CD4-positive, alpha-beta T cell (primary cell): Measurements from ENCODE around the gene JAK1. TPM values are rescaled to one million over a fixed set of nuclear protein-coding genes. Genes with fewer than 3 reads are reported as not detected.

ENCODE experiments used
- ATAC-seq: fragments of 200-7000 bp; cut with Tn5 transposase; one replicate; pipeline ENCODE4 v1.10.0; 2022; ENCODE audit warnings: mild to moderate bottlenecking; ENCODE audit not compliant: poor library complexity
- CTCF ChIA-PET: fragments of 350-600 bp; sonication (Branson Sonifier 250); formaldehyde crosslinking; loops from one replicate; lab custom pipeline; 2021; ENCODE audit warnings: antibody characterized with exemption, inconsistent platforms; lab: Charles Lee
- POLR2A ChIA-PET: fragments of 350-600 bp; sonication (Branson Sonifier 250); formaldehyde crosslinking; loops from one replicate; lab custom pipeline; 2021; ENCODE audit warnings: antibody characterized with exemption, inconsistent platforms; lab: Charles Lee
- DNase-seq, 14 experiments: peaks; one replicate each; pipeline ENCODE4 v3.0.0-alpha.2; 2013 to 2020; ENCODE audit warnings: mixed read lengths in 2 of 14
- H3K27ac ChIP-seq, 2 donors: one replicate each; pipeline versions ENCODE4 v1.5.1 to v1.7.0; 2013; ENCODE audit warnings: low read length in 2 of 2, low read depth in 1 of 2, mild to moderate bottlenecking in 1 of 2
- H3K27me3 ChIP-seq, 2 experiments: 1 replicate in 1 of 2; 2 replicates in 1 of 2; pipeline versions ENCODE4 v1.6.1 to v1.7.0; 2013; ENCODE audit warnings: low read length in 2 of 2, control low read depth in 1 of 2, mild to moderate bottlenecking in 1 of 2, moderate library complexity in 1 of 2; ENCODE audit not compliant: insufficient read depth in 2 of 2, control insufficient read depth in 1 of 2
- H3K36me3 ChIP-seq: one replicate; pipeline ENCODE4 v1.6.1; 2013; ENCODE audit warnings: low read length, control low read depth; ENCODE audit not compliant: insufficient read depth
- H3K4me1 ChIP-seq: one replicate; pipeline ENCODE4 v1.6.1; 2013; ENCODE audit warnings: low read length, control low read depth; ENCODE audit not compliant: insufficient read depth
- H3K4me3 ChIP-seq: one replicate; pipeline ENCODE4 v1.5.1; 2013; ENCODE audit warnings: mild to moderate bottlenecking, low read length, moderate library complexity
- H3K9me3 ChIP-seq, 2 experiments: 1 replicate in 1 of 2; 2 replicates in 1 of 2; pipeline versions ENCODE4 v1.6.1 to v1.7.0; 2013; ENCODE audit warnings: low read length in 2 of 2, mild to moderate bottlenecking in 2 of 2, control low read depth in 1 of 2, moderate library complexity in 1 of 2; ENCODE audit not compliant: control insufficient read depth in 1 of 2, insufficient read depth in 1 of 2
- H3K27ac Mint-ChIP-seq: one replicate; pipeline ENCODE4 v1.8.0; 2020; ENCODE audit warnings: mixed read lengths
- H3K27me3 Mint-ChIP-seq: one replicate; pipeline ENCODE4 v1.8.0; 2021; ENCODE audit warnings: mixed read lengths
- H3K36me3 Mint-ChIP-seq: one replicate; pipeline ENCODE4 v1.8.0; 2021; ENCODE audit warnings: low read depth, mixed read lengths
- H3K4me1 Mint-ChIP-seq: one replicate; pipeline ENCODE4 v1.8.0; 2021; ENCODE audit warnings: low read depth, mixed read lengths
- H3K4me3 Mint-ChIP-seq: one replicate; pipeline ENCODE4 v1.8.0; 2020; ENCODE audit warnings: mild to moderate bottlenecking, mixed read lengths
- H3K9me3 Mint-ChIP-seq: one replicate; pipeline ENCODE4 v1.8.0; 2020; ENCODE audit warnings: mixed read lengths
- intact Hi-C, 2 experiments: fragments of 100-400 bp; cut with DNase I in 1 of 2; cut with micrococcal nuclease in 1 of 2; formaldehyde crosslinking; loops; one replicate each; pipeline versions ENCODE4 v1.15.1 to v1.9.0; 2023 to 2025; cut with DNase I, micrococcal nuclease
- total RNA-seq, 174 experiments: library from RNA in 2 of 174; stranded (reverse) in 2 of 174; gene quantifications; one replicate each; pipeline ENCODE4 v1.2.3 and lab custom pipeline; 2021 to 2026
- TF ChIP-seq, protein P1 (sequence below): fragments of 200-600 bp; IDR thresholded peaks from one replicate; pipeline ENCODE4 v1.8.0; 2022; ENCODE audit warnings: antibody characterized with exemption, mild to moderate bottlenecking

Gene JAK1
- total RNA-seq, 2 experiments from 2014 or later = 240 to 252 TPM

DNA sequence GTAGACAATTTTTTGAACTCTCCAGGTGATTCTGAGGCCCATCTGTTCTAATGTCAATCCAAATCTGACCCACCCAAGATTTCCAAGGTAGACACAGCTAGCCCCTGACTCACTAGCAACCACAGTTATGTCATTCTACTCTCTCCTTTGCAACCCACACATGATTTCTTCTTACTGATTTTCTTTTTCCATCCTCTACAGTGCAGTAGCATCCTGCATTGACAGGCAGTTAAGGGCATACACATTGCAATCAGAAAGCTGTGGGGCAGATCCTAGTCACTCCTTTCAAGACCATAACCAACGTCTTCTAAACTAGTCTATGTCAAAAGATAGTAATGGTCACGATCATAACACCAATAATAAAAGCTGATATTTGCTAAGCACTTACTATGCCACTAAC lies 54.2 kb downstream of the JAK1 start:
- H3K9me3 Mint-ChIP-seq = no peaks in the 10 kb centered on the region
- H3K27ac ChIP-seq = no peak overlapping the region
- TF ChIP-seq, protein P1, sequence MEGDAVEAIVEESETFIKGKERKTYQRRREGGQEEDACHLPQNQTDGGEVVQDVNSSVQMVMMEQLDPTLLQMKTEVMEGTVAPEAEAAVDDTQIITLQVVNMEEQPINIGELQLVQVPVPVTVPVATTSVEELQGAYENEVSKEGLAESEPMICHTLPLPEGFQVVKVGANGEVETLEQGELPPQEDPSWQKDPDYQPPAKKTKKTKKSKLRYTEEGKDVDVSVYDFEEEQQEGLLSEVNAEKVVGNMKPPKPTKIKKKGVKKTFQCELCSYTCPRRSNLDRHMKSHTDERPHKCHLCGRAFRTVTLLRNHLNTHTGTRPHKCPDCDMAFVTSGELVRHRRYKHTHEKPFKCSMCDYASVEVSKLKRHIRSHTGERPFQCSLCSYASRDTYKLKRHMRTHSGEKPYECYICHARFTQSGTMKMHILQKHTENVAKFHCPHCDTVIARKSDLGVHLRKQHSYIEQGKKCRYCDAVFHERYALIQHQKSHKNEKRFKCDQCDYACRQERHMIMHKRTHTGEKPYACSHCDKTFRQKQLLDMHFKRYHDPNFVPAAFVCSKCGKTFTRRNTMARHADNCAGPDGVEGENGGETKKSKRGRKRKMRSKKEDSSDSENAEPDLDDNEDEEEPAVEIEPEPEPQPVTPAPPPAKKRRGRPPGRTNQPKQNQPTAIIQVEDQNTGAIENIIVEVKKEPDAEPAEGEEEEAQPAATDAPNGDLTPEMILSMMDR = no peak
- POLR2A ChIA-PET = no interaction called here
- no peak overlapping the region for H3K4me3 ChIP-seq
- H3K27ac Mint-ChIP-seq = no peak overlapping the region
- intact Hi-C loops = no loop called here
- H3K36me3 Mint-ChIP-seq = peaks cover 3% of the 10 kb centered on the region
- peaks cover 55% of the 10 kb centered on the region for H3K4me1 ChIP-seq
- no peaks in the 10 kb centered on the region for H3K27me3 ChIP-seq
- DNase-seq = no peak
- no peaks in the 10 kb centered on the region for H3K27me3 Mint-ChIP-seq
- peak; percentile 32 for ATAC-seq
- no peaks in the 10 kb centered on the region for H3K36me3 ChIP-seq
- CTCF ChIA-PET = interaction anchor here (0.8 to 1.6 kb wide), 4 partner anchors 9 to 163 kb away, joined by 3 to 7 read pairs (median 4); no protein-coding TSS in a partner anchor
- H3K4me3 Mint-ChIP-seq = no peak overlapping the region
- H3K4me1 Mint-ChIP-seq = peaks cover 97% of the 10 kb centered on the region
- H3K9me3 ChIP-seq = no peaks in the 10 kb centered on the region

DNA sequence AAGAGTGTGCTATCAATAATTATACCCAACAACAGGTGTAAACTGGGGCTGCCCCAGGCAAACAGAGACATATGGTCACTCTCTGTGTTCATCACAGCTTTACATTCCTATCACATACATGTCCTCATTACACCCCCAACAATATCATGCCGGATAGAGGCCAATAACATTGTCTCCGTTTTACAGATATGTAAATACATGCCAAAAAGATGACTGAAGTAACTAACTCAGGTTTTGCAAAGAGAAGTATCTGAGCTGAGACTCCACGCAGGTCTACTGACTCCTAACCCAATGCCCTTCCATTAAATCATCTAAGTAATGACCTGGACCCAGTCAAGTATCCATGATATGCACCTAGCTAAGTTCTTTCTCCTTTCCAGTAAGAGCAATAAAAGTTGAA lies 55.0 kb downstream of the JAK1 start:
- Histone ChIP-seq H3K4me3 (no peak overlapping the region), H3K27me3 (no peaks in the 10 kb centered on the region), H3K36me3 (no peaks in the 10 kb centered on the region), H3K27ac (no peak overlapping the region), H3K4me1 (peaks cover 49% of the 10 kb centered on the region), H3K9me3 (no peaks in the 10 kb centered on the region)
- no peaks in the 10 kb centered on the region for H3K27me3 Mint-ChIP-seq
- ChIA-PET POLR2A (no interaction called here), CTCF (interaction anchor here (0.8 to 1.6 kb wide), 4 partner anchors 10 to 164 kb away, joined by 3 to 7 read pairs (median 4); no protein-coding TSS in a partner anchor)
- ATAC-seq (no peak), DNase-seq (no peak)
- intact Hi-C loops = no loop called here
- TF ChIP-seq, protein P1 = no peak
- H3K27ac Mint-ChIP-seq = peak overlapping the region; percentile 15
- no peak overlapping the region for H3K4me3 Mint-ChIP-seq
- peaks cover 97% of the 10 kb centered on the region for H3K4me1 Mint-ChIP-seq
- H3K9me3 Mint-ChIP-seq = no peaks in the 10 kb centered on the region
- peaks cover 6% of the 10 kb centered on the region for H3K36me3 Mint-ChIP-seq

DNA sequence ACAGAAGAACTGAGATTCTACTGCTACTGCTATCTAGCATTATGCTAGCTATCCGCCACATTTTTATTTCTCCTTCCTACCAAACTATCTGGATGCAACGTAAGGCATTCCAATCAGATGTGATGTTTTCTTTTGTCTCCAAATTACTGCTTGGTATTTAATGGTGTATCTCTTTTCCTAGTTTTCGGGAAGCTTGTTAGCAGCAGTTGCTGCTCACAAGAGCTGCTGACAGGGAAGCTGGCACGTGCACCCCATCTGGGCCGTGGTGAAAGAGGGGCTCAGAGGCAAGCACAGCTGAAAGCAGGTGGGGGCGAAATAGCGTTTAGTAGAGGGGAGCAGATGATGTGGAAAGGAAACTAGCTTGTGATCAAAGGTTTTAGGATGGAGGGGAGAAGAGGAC lies 57.3 kb downstream of the JAK1 start:
- Mint-ChIP-seq H3K36me3 (peaks cover 4% of the 10 kb centered on the region), H3K27me3 (no peaks in the 10 kb centered on the region), H3K27ac (no peak overlapping the region), H3K4me1 (peaks cover 99% of the 10 kb centered on the region), H3K9me3 (no peaks in the 10 kb centered on the region), H3K4me3 (peak overlapping the region; percentile 22)
- H3K27me3 ChIP-seq = no peaks in the 10 kb centered on the region
- intact Hi-C loops = no loop called here
- TF ChIP-seq, protein P1 = no peak
- DNase-seq = no peak
- H3K36me3 ChIP-seq = no peaks in the 10 kb centered on the region
- ChIA-PET CTCF (interaction anchor here (1.2 to 2.1 kb wide), 3 partner anchors 11 to 23 kb away, joined by 3 to 5 read pairs (median 4); no protein-coding TSS in a partner anchor), POLR2A (interaction anchor here (1.3 to 2.0 kb wide), 2 partner anchors 18 to 57 kb away, joined by 4 to 11 read pairs; partner anchors contain the start of gene JAK1)
- no peak overlapping the region for H3K27ac ChIP-seq
- ATAC-seq = no peak
- peaks cover 39% of the 10 kb centered on the region for H3K4me1 ChIP-seq
- H3K9me3 ChIP-seq = no peaks in the 10 kb centered on the region
- no peak overlapping the region for H3K4me3 ChIP-seq
